SH-SY5Y (cell line): ENCODE measurements around the gene GJB2.

Experiments used
- GATA2 ChIP-seq: IDR thresholded peaks from 2 replicates; pipeline ENCODE4 v1.6.1; 2011; ENCODE audit warnings: mild to moderate bottlenecking, low read depth, low read length
- GATA3 ChIP-seq: IDR thresholded peaks from 2 replicates; pipeline ENCODE4 v1.6.1; 2011; ENCODE audit warnings: low read depth, mild to moderate bottlenecking, low read length, moderate library complexity

DNA sequence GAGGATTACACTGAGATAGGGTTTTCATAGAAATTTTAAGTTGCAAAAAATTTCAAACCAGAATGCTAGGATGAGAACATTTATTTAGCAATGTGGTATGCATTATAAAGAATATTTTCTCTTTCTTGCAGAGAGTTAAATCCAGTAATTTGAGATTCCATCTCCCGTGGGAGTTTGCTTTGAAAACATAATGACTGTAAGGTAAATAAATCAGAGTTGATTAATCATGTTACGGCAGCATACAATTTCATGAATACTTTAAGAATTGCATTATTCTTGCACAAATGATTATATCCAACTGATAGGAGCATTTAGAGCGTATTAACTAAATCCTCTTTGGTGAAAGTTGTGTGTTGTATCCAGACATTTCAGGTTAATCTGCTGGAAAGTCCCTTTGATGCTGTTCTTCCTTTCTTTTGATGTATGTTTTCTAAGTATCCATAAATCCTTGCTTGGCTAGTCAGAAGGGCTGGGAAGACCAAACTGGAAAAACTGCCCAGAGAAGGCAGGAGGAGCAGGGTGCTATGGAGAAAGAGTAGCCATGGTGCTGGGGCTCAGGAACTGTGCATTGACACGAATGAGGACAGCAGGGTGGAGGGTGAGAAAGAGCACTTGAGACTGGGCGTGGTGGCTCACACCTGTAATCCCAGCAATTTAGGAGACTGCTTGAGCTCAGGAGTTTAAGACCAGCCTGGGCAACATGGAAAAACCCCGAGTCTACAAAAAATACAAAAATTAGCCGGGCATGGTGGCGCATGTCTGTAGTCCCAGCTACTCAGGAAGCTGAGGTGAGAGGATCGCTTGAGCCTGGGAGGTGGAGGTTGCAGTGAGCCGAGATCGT is 27.1 kb downstream of the GJB2 start:
- TF ChIP-seq GATA3 (no peak), GATA2 (no peak)
